HCT116 (cell line): ENCODE results near the gene CHI3L2. TPM values are rescaled to one million over a fixed set of nuclear protein-coding genes. Genes with fewer than 3 reads are reported as not detected.

ENCODE experiments used
- ATAC-seq: fragments of 200-7000 bp; cut with Tn5 transposase; 2 replicates; pipeline ENCODE4 v1.9.1; 2020; ENCODE audit warnings: mild to moderate bottlenecking, moderate library complexity
- BruUV-seq: library from RNA; stranded (reverse); fragments of 400-500 nt; replicated peaks from 2 replicates; lab custom pipeline; 2021; lab: Mats Ljungman, UMichigan
- CTCF ChIA-PET: fragments of 300-600 bp; sonication (Branson Sonifier 250); formaldehyde crosslinking; loops from one replicate; lab custom pipeline; 2021; ENCODE audit warnings: antibody characterized with exemption; lab: Charles Lee
- POLR2A ChIA-PET: fragments of 300-600, 350-600 bp; sonication (Branson Sonifier 250); formaldehyde crosslinking; loops from one replicate; lab custom pipeline; 2021; ENCODE audit warnings: antibody characterized with exemption; lab: Charles Lee
- RAD21 ChIA-PET, 2 experiments: fragments of 300-600 bp; sonication (Branson Sonifier 250); formaldehyde crosslinking; loops; one replicate each; lab custom pipeline; 2023; ENCODE audit warnings: low total read pairs in 2 of 2; ENCODE audit not compliant: uncharacterized antibody in 2 of 2, unreplicated experiment in 2 of 2, low non-redundant PET in 1 of 2; lab: Charles Lee
- DNase-seq: peaks from one replicate; pipeline ENCODE4 v3.0.0-alpha.2; 2010; ENCODE audit warnings: low read depth, low spot score
- H2AFZ ChIP-seq: fragments of 200-600 bp; shearing (Covaris generic), sonication (generic); 2 replicates; pipeline ENCODE4 v1.6.1; 2017; ENCODE audit warnings: low read depth, mixed run types, mixed read lengths, antibody characterized with exemption, low read length; ENCODE audit not compliant: poor library complexity, severe bottlenecking
- H3K27ac ChIP-seq: 2 replicates; pipeline ENCODE4 v1.5.1; 2012; ENCODE audit warnings: low read depth, low read length
- H3K27me3 ChIP-seq: fragments of 200-600 bp; sonication (generic); 2 replicates; pipeline ENCODE4 v1.6.1; 2016; ENCODE audit warnings: mixed run types, low read length, mixed read lengths; ENCODE audit not compliant: insufficient read depth
- H3K36me3 ChIP-seq, 2 experiments: fragments of 200-500 bp in 1 of 2; fragments of 200-600 bp in 1 of 2; sonication (Bioruptor generic) in 1 of 2; sonication (generic) in 1 of 2; 2 replicates each; pipeline versions ENCODE4 v1.5.1 to v1.6.1; 2014 to 2016; ENCODE audit warnings: low read length in 2 of 2, inconsistent platforms in 1 of 2, mixed read lengths in 1 of 2, mixed run types in 1 of 2; ENCODE audit not compliant: insufficient read depth in 2 of 2, control insufficient read depth in 1 of 2
- H3K4me1 ChIP-seq, 2 experiments: fragments of 200-600 bp in 1 of 2; sonication (generic) in 1 of 2; 2 replicates each; pipeline versions ENCODE4 v1.5.1 to v1.6.1; 2012 to 2017; ENCODE audit warnings: low read length in 2 of 2, inconsistent platforms in 1 of 2, mild to moderate bottlenecking in 1 of 2, mixed read lengths in 1 of 2, mixed run types in 1 of 2, moderate library complexity in 1 of 2; ENCODE audit not compliant: insufficient read depth in 2 of 2, control insufficient read depth in 1 of 2
- H3K4me2 ChIP-seq: fragments of 200-600 bp; sonication (generic); 2 replicates; pipeline ENCODE4 v1.6.1; 2017; ENCODE audit warnings: mixed run types, low read length, mixed read lengths
- H3K4me3 ChIP-seq, 2 experiments: fragments of 200-600 bp in 1 of 2; sonication (generic) in 1 of 2; replicated peaks in 1 of 2; 2 replicates each; pipeline ENCODE4 v1.5.1; 2011 to 2016; ENCODE audit warnings: low read length in 2 of 2, control low read depth in 1 of 2, low read depth in 1 of 2, mild to moderate bottlenecking in 1 of 2, mixed read lengths in 1 of 2, mixed run types in 1 of 2
- H3K79me2 ChIP-seq: fragments of 200-600 bp; sonication (generic); 2 replicates; pipeline ENCODE4 v1.6.1; 2017; ENCODE audit warnings: mild to moderate bottlenecking, mixed run types, low read length, moderate library complexity, mixed read lengths; ENCODE audit not compliant: insufficient read depth
- H3K9ac ChIP-seq: fragments of 200-600 bp; sonication (generic); 2 replicates; pipeline ENCODE4 v1.6.1; 2016; ENCODE audit warnings: low read length, mixed read lengths
- H3K9me2 ChIP-seq: fragments of 200-600 bp; sonication (generic), shearing (Covaris generic); 2 replicates; pipeline ENCODE4 v1.6.1; 2017; ENCODE audit warnings: mixed run types, mild to moderate bottlenecking, moderate library complexity; ENCODE audit not compliant: insufficient read depth
- H3K9me3 ChIP-seq, 2 experiments: fragments of 200-500 bp in 1 of 2; fragments of 200-600 bp in 1 of 2; sonication (Bioruptor generic) in 1 of 2; sonication (generic) in 1 of 2; 2 replicates each; pipeline ENCODE4 v1.6.1; 2014 to 2017; ENCODE audit warnings: low read length in 2 of 2, mixed read lengths in 2 of 2, inconsistent platforms in 1 of 2, low read depth in 1 of 2, mild to moderate bottlenecking in 1 of 2, mixed run types in 1 of 2, moderate library complexity in 1 of 2; ENCODE audit not compliant: control insufficient read depth in 1 of 2, insufficient read depth in 1 of 2
- H4K20me1 ChIP-seq: fragments of 200-600 bp; sonication (generic), shearing (Covaris generic); 2 replicates; pipeline ENCODE4 v1.6.1; 2017; ENCODE audit warnings: mixed run types, mild to moderate bottlenecking, moderate library complexity; ENCODE audit not compliant: insufficient read depth
- CBX3 ChIP-seq: IDR thresholded peaks from 2 replicates; pipeline ENCODE4 v1.6.1; 2012; ENCODE audit warnings: low read depth
- CEBPB ChIP-seq: IDR thresholded peaks from 2 replicates; pipeline ENCODE4 v1.6.1; 2012; ENCODE audit warnings: low read depth
- EGR1 ChIP-seq: IDR thresholded peaks from 2 replicates; pipeline ENCODE4 v1.6.1; 2012; ENCODE audit warnings: low read depth
- EZH2phosphoT487 ChIP-seq: fragments of 200-600 bp; IDR thresholded peaks from 2 replicates; pipeline ENCODE4 v1.6.1; 2018; ENCODE audit warnings: antibody characterized with exemption, borderline replicate concordance
- MAX ChIP-seq: IDR thresholded peaks from 2 replicates; pipeline ENCODE4 v1.6.1; 2012
- POLR2A ChIP-seq: IDR thresholded peaks from 2 replicates; pipeline ENCODE4 v1.7.0; 2011; ENCODE audit warnings: borderline replicate concordance; ENCODE audit not compliant: insufficient read depth, insufficient read length; ENCODE audit errors: extremely low read depth
- RAD21 ChIP-seq: IDR thresholded peaks from 2 replicates; pipeline ENCODE4 v1.6.1; 2012; ENCODE audit warnings: low read depth, mild to moderate bottlenecking
- REST ChIP-seq: IDR thresholded peaks from 2 replicates; pipeline ENCODE4 v1.6.1; 2012; ENCODE audit warnings: low read depth
- SIN3A ChIP-seq: IDR thresholded peaks from 2 replicates; pipeline ENCODE4 v1.6.1; 2012; ENCODE audit warnings: low read depth
- SP1 ChIP-seq: IDR thresholded peaks from 2 replicates; pipeline ENCODE4 v1.6.1; 2012; ENCODE audit warnings: low read depth
- SRF ChIP-seq: IDR thresholded peaks from 2 replicates; pipeline ENCODE4 v1.6.1; 2012; ENCODE audit warnings: low read depth
- TCF7L2 ChIP-seq: IDR thresholded peaks from 2 replicates; pipeline ENCODE4 v1.7.0; 2011; ENCODE audit warnings: borderline replicate concordance, inconsistent platforms; ENCODE audit not compliant: insufficient read depth, insufficient read length; ENCODE audit errors: extremely low read depth
- YY1 ChIP-seq: IDR thresholded peaks from 2 replicates; pipeline ENCODE4 v1.6.1; 2011; ENCODE audit warnings: low read length, low read depth, moderate library complexity, mild to moderate bottlenecking; ENCODE audit not compliant: insufficient replicate concordance; ENCODE audit errors: extremely low read depth
- ZFX ChIP-seq: fragments of 450-650 bp; IDR thresholded peaks from 2 replicates; pipeline ENCODE4 v1.6.1; 2017
- ZNF274 ChIP-seq: fragments of 200-500 bp; sonication (Bioruptor generic); IDR thresholded peaks from 2 replicates; pipeline ENCODE4 v1.6.1; 2014; ENCODE audit warnings: mild to moderate bottlenecking, low read depth, low read length, inconsistent platforms
- intact Hi-C: fragments of 100-400 bp; cut with micrococcal nuclease; formaldehyde crosslinking; loops from 2 replicates; pipeline ENCODE4 v1.10.0; 2022
- total RNA-seq: library from RNA; stranded (reverse); gene quantifications from one replicate; pipeline ENCODE4 v1.2.1, GENCODE V29; 2021; ENCODE audit not compliant: unreplicated experiment

CHI3L2 gene
- total RNA-seq, 1 experiment from 2014 or later, result not detected

- no peak for TF ChIP-seq RAD21
- no peak for TF ChIP-seq ZFX
- TF ChIP-seq POLR2A, result no peak
- TF ChIP-seq YY1, result no peak
- no peak for TF ChIP-seq SIN3A
- no peak for TF ChIP-seq SP1
- TF ChIP-seq SRF, result no peak
- TF ChIP-seq, all 23 proteins: peak for 0
- RAD21 ChIA-PET, result no interaction called here
Observed at GRCh38 chr1:111199881-111200801, 27.4 kb upstream of the CHI3L2 start, which contains the start of gene DENND2D. TSS of gene DENND2D (minus strand) at chr1:111200646. CDS start at chr1:111200459, 187 bp downstream.

GRCh38 chr1:111200802-111201161 is 26.7 kb upstream of the CHI3L2 start:
- no peak for DNase-seq
- CTCF ChIA-PET, result interaction anchor here (1.4 kb wide), 1 partner anchor 200 kb away, joined by 3 read pairs; no protein-coding TSS in a partner anchor
- H3K27me3 ChIP-seq, result no peaks in the 10 kb centered on the region
- H3K36me3 ChIP-seq, result peaks cover 0 to 19% of the 10 kb centered on the region in 2 experiments; a peak in 1 of 4 replicates
- no peak overlapping the region for H2AFZ ChIP-seq
- no TSS peak for BruUV-seq
- RAD21 ChIA-PET, result no interaction called here
- intact Hi-C loops, result no loop called here
- H3K4me3 ChIP-seq, result no peak overlapping the region
- peaks cover 36% of the 10 kb centered on the region for H3K79me2 ChIP-seq
- H3K4me2 ChIP-seq, result no peak overlapping the region
- H3K4me1 ChIP-seq, result peaks cover 39 to 55% of the 10 kb centered on the region in 2 experiments
- no peaks in the 10 kb centered on the region for H3K9me2 ChIP-seq
- POLR2A ChIA-PET, result no interaction called here
- no peak for ATAC-seq
- H3K27ac ChIP-seq, result no peak overlapping the region
- H4K20me1 ChIP-seq, result no peaks in the 10 kb centered on the region
- H3K9me3 ChIP-seq, result no peaks in the 10 kb centered on the region
- no peak overlapping the region for H3K9ac ChIP-seq
- no peak for TF ChIP-seq EGR1
- TF ChIP-seq EZH2phosphoT487, result no peak
- TF ChIP-seq POLR2A, result no peak
- no peak for TF ChIP-seq ZNF274
- no peak for TF ChIP-seq YY1
- no peak for TF ChIP-seq SP1
- TF ChIP-seq MAX, result no peak
- no peak for TF ChIP-seq CEBPB
- no peak for TF ChIP-seq CBX3
- TF ChIP-seq RAD21, result no peak
- TF ChIP-seq SIN3A, result no peak
- TF ChIP-seq REST, result no peak
- TF ChIP-seq TCF7L2, result no peak

More at GRCh38 chr1:111199881-111200801, 27.4 kb upstream of the CHI3L2 start, which contains the start of gene DENND2D:
- no peaks in the 10 kb centered on the region for H3K9me3 ChIP-seq
- DNase-seq (no peak), ATAC-seq (no peak)
- no peak within 1 kb of the TSS for H3K4me3 ChIP-seq
- H3K27me3 ChIP-seq, result no peaks in the 10 kb centered on the region
- H4K20me1 ChIP-seq, result no peaks in the 10 kb centered on the region
- H3K4me2 ChIP-seq, result no peak within 1 kb of the TSS
- ChIA-PET POLR2A (no interaction called here), CTCF (interaction anchor here (1.4 kb wide), 1 partner anchor 200 kb away, joined by 3 read pairs; no protein-coding TSS in a partner anchor)
- no peak within 1 kb of the TSS for H3K27ac ChIP-seq
- peaks cover 36% of the 10 kb centered on the region for H3K79me2 ChIP-seq
- H3K9ac ChIP-seq, result no peak within 1 kb of the TSS
- intact Hi-C loops, result no loop called here
- no peak within 1 kb of the TSS for H2AFZ ChIP-seq
- peaks cover 39 to 53% of the 10 kb centered on the region in 2 experiments for H3K4me1 ChIP-seq
- H3K36me3 ChIP-seq, result peaks cover 0 to 25% of the 10 kb centered on the region in 2 experiments; a peak in 2 of 4 replicates
- no TSS peak for BruUV-seq
- no peaks in the 10 kb centered on the region for H3K9me2 ChIP-seq
